Esophagus squamous epithelium (tissue), 4 donors: ENCODE data around the gene AMBP.

Experiments
- POLR2A ChIP-seq, 4 donors: fragments of 450-650 bp; IDR thresholded peaks; one replicate each; pipeline ENCODE4 v1.6.1; 2017; ENCODE audit warnings: antibody characterized with exemption in 4 of 4, mild to moderate bottlenecking in 4 of 4, moderate library complexity in 3 of 4
- TF ChIP-seq, protein P1 (sequence below), 6 experiments: fragments of 450-650 bp in 4 of 6; fragments of 200-600 bp in 2 of 6; sonication (generic) in 2 of 6; IDR thresholded peaks; one replicate each; pipeline ENCODE4 v1.5.1; 2016 to 2019; ENCODE audit warnings: antibody characterized with exemption in 6 of 6, mild to moderate bottlenecking in 4 of 6, moderate library complexity in 4 of 6

DNA sequence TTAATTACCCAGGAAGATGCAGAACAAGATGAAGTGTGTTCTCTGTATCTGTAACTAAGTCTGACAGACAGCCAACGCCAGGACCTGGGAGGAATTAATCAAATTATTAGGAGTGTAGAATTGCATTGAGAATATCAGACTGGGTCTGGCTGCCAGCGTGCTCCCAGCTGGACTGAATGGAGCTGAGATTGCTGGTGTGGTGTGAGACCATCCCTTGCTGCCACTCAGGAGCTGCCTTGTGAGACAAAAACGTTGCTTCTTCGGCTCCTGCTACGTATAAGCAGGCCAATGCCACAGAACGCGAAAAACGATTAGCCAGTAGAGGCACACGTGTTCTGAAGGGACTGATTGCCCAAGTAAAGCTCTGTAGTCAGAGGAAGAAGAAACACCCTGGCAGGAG lies 66.8 kb downstream of the AMBP start:
- no peak for TF ChIP-seq POLR2A (IDR thresholded peaks at IDR 0.05)
- TF ChIP-seq, protein P1, sequence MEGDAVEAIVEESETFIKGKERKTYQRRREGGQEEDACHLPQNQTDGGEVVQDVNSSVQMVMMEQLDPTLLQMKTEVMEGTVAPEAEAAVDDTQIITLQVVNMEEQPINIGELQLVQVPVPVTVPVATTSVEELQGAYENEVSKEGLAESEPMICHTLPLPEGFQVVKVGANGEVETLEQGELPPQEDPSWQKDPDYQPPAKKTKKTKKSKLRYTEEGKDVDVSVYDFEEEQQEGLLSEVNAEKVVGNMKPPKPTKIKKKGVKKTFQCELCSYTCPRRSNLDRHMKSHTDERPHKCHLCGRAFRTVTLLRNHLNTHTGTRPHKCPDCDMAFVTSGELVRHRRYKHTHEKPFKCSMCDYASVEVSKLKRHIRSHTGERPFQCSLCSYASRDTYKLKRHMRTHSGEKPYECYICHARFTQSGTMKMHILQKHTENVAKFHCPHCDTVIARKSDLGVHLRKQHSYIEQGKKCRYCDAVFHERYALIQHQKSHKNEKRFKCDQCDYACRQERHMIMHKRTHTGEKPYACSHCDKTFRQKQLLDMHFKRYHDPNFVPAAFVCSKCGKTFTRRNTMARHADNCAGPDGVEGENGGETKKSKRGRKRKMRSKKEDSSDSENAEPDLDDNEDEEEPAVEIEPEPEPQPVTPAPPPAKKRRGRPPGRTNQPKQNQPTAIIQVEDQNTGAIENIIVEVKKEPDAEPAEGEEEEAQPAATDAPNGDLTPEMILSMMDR (IDR thresholded peaks at IDR 0.05): no peak
